ENCODE data around the gene KLHL7. TPM values are rescaled to one million over a fixed set of nuclear protein-coding genes. Genes with fewer than 3 reads are reported as not detected.

The KLHL7 gene
- polyA plus RNA-seq, 1 donor from 2014 or later: 198 TPM

GRCh38 chr7:23105086-23105643 is 420 bp upstream of the KLHL7 start:
- Histone ChIP-seq H3K9me2 (ENCODE audit: insufficient read depth, low read length) (no peaks in the 10 kb centered on the region), H3K27ac (ENCODE audit: low read length) (peak overlapping the region; percentile 95), H4K20me1 (ENCODE audit: insufficient read depth) (peaks cover 18% of the 10 kb centered on the region), H3K79me2 (replicated peaks; ENCODE audit: insufficient read depth, low read length) (peaks cover 40% of the 10 kb centered on the region), H3K9ac (ENCODE audit: low read length) (peak overlapping the region; percentile 97), H3K4me2 (ENCODE audit: low read length) (peak overlapping the region; percentile 94), H3K27me3 (ENCODE audit: insufficient read depth, low read depth, low read length) (no peaks in the 10 kb centered on the region), H3F3A (ENCODE audit: insufficient read depth, low read length, poor library complexity, severe bottlenecking) (no peaks in the 10 kb centered on the region), H2AFZ (ENCODE audit: low read depth, low read length) (peak overlapping the region; percentile 67), H3K36me3 (ENCODE audit: insufficient read depth, low read length) (no peaks in the 10 kb centered on the region), H3K4me3 (ENCODE audit: low read length) (peak overlapping the region; percentile 79), H3K9me3 (ENCODE audit: low read length) (peaks cover 3% of the 10 kb centered on the region)
- no peak for TF ChIP-seq RAD21 (conservative IDR thresholded peaks at IDR 0.05)
- no peak for TF ChIP-seq MXI1 (conservative IDR thresholded peaks at IDR 0.05; ENCODE audit: poor library complexity, severe bottlenecking)
- TF ChIP-seq REST (IDR thresholded peaks at IDR 0.05; ENCODE audit: borderline replicate concordance): no peak
- no peak for TF ChIP-seq TAF1 (IDR thresholded peaks at IDR 0.05; ENCODE audit: low read depth)
- TF ChIP-seq, protein P1, sequence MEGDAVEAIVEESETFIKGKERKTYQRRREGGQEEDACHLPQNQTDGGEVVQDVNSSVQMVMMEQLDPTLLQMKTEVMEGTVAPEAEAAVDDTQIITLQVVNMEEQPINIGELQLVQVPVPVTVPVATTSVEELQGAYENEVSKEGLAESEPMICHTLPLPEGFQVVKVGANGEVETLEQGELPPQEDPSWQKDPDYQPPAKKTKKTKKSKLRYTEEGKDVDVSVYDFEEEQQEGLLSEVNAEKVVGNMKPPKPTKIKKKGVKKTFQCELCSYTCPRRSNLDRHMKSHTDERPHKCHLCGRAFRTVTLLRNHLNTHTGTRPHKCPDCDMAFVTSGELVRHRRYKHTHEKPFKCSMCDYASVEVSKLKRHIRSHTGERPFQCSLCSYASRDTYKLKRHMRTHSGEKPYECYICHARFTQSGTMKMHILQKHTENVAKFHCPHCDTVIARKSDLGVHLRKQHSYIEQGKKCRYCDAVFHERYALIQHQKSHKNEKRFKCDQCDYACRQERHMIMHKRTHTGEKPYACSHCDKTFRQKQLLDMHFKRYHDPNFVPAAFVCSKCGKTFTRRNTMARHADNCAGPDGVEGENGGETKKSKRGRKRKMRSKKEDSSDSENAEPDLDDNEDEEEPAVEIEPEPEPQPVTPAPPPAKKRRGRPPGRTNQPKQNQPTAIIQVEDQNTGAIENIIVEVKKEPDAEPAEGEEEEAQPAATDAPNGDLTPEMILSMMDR (IDR thresholded peaks at IDR 0.05; ENCODE audit: poor library complexity, severe bottlenecking): no peak
- TF ChIP-seq POLR2AphosphoS5 (IDR thresholded peaks at IDR 0.05): no peak
- TF ChIP-seq EP300 (conservative IDR thresholded peaks at IDR 0.05; ENCODE audit: poor library complexity, severe bottlenecking): no peak
- TF ChIP-seq EZH2 (IDR thresholded peaks at IDR 0.05; ENCODE audit: borderline replicate concordance, insufficient read depth, low read length, poor library complexity, severe bottlenecking): no peak
- TF ChIP-seq SMC3 (conservative IDR thresholded peaks at IDR 0.05; ENCODE audit: poor library complexity): no peak

DNA sequence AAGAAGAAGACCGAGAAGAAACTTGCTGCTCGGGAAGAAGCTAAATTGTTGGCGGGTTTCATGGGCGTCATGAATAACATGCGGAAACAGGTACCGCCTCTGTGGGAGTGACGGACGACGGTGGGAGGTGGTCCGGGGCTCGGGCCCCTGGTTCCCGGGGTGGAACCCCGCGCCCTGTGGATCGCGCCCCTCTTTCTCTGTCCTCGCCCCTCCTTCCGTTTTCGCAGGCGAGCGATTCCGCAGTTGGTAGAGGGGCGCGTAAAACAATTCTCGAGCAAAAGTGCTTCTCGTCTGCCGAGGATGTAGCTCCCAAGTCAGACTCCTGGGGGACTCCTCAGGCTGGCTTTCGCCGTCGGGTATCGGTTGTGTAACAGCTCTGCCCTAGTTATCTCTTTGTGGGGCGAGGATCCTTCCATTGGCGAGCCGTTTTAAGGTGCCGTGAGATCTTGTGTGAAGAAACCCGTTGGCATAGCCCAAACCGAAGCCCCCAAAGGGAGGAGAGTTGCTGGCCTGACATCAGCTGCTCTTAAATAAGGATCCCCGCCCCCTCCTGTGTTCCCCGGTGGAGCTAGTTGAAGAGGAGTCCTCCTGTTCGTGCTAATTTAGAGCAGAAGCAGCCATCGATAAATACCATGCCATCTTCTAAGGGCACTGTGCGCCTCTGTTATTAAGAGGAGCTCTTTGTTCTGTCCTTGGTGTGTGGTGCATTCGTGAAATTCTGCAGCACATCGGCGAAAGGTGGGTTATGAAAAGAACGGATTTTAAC is 655 bp downstream of the KLHL7 start:
- no peaks in the 10 kb centered on the region for H3F3A ChIP-seq (ENCODE audit: insufficient read depth, low read length, poor library complexity, severe bottlenecking)
- peak overlapping the region; percentile 97 for H3K9ac ChIP-seq (ENCODE audit: low read length)
- peaks cover 19% of the 10 kb centered on the region for H4K20me1 ChIP-seq (ENCODE audit: insufficient read depth)
- H3K9me2 ChIP-seq (ENCODE audit: insufficient read depth, low read length): no peaks in the 10 kb centered on the region
- H3K27ac ChIP-seq (ENCODE audit: low read length): peak overlapping the region; percentile 95
- H3K27me3 ChIP-seq (ENCODE audit: insufficient read depth, low read depth, low read length): no peaks in the 10 kb centered on the region
- peak overlapping the region; percentile 99 for H3K4me2 ChIP-seq (ENCODE audit: low read length)
- no peaks in the 10 kb centered on the region for H3K36me3 ChIP-seq (ENCODE audit: insufficient read depth, low read length)
- H3K9me3 ChIP-seq (ENCODE audit: low read length): peaks cover 3% of the 10 kb centered on the region
- H3K79me2 ChIP-seq (replicated peaks; ENCODE audit: insufficient read depth, low read length): peaks cover 49% of the 10 kb centered on the region
- TF ChIP-seq, protein P1 (IDR thresholded peaks at IDR 0.05; ENCODE audit: poor library complexity, severe bottlenecking): no peak
- TF ChIP-seq TAF1 (IDR thresholded peaks at IDR 0.05; ENCODE audit: low read depth) (peak; percentile 82), RAD21 (conservative IDR thresholded peaks at IDR 0.05) (no peak), REST (IDR thresholded peaks at IDR 0.05; ENCODE audit: borderline replicate concordance) (peak; percentile 33), POLR2AphosphoS5 (IDR thresholded peaks at IDR 0.05) (peak; percentile 9)
- H3K4me3 ChIP-seq (ENCODE audit: low read length): peak overlapping the region; percentile 79
- peak overlapping the region; percentile 90 for H2AFZ ChIP-seq (ENCODE audit: low read depth, low read length)

Data from neural cell (in vitro differentiated cells).